Uterus (tissue), 2 donors: ENCODE data around the gene AFG1L.

ENCODE experiments used
- POLR2A ChIP-seq, 2 donors: fragments of 450-650 bp; IDR thresholded peaks; one replicate each; pipeline ENCODE4 v1.6.1; 2016; ENCODE audit warnings: antibody characterized with exemption in 2 of 2, mild to moderate bottlenecking in 1 of 2, moderate library complexity in 1 of 2
- TF ChIP-seq, protein P1 (sequence below), 4 experiments: fragments of 200-600 bp in 2 of 4; fragments of 450-650 bp in 2 of 4; sonication (generic) in 2 of 4; IDR thresholded peaks; one replicate each; pipeline ENCODE4 v1.5.1; 2016 to 2019; ENCODE audit warnings: antibody characterized with exemption in 4 of 4, mild to moderate bottlenecking in 2 of 4, moderate library complexity in 1 of 4

DNA sequence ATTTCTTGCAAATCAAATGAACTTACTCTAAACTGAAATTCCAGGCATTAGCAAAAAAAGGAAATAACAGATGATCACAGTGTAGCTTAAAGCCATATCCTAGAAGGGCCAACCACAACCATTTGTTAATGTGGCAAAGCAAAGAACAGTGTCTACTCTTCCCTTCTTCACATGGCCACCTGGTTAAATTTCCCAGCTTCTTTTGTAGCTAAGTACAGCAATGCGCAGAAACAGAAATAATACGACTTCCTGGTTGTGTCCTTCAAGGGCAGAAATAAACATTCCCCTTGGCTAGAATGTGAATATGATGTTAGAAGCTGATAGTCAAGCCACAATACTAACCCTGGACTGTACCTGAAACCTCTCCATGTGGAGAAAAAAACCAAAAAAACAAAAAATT lies 43.6 kb upstream of the AFG1L start:
- no peak for TF ChIP-seq POLR2A (IDR thresholded peaks at IDR 0.05)
- TF ChIP-seq, protein P1, sequence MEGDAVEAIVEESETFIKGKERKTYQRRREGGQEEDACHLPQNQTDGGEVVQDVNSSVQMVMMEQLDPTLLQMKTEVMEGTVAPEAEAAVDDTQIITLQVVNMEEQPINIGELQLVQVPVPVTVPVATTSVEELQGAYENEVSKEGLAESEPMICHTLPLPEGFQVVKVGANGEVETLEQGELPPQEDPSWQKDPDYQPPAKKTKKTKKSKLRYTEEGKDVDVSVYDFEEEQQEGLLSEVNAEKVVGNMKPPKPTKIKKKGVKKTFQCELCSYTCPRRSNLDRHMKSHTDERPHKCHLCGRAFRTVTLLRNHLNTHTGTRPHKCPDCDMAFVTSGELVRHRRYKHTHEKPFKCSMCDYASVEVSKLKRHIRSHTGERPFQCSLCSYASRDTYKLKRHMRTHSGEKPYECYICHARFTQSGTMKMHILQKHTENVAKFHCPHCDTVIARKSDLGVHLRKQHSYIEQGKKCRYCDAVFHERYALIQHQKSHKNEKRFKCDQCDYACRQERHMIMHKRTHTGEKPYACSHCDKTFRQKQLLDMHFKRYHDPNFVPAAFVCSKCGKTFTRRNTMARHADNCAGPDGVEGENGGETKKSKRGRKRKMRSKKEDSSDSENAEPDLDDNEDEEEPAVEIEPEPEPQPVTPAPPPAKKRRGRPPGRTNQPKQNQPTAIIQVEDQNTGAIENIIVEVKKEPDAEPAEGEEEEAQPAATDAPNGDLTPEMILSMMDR (IDR thresholded peaks at IDR 0.05): no peak
